HepG2 (cell line): ENCODE measurements around the gene C16orf82. TPM values are rescaled to one million over a fixed set of nuclear protein-coding genes. Genes with fewer than 3 reads are reported as not detected.

ENCODE experiments used
- ATAC-seq: fragments of 200-7000 bp; cut with Tn5 transposase; 3 replicates; pipeline ENCODE4 v1.9.1; 2020; ENCODE audit warnings: mild to moderate bottlenecking, moderate library complexity
- BruUV-seq: library from RNA; stranded (reverse); fragments of 400-500 nt; replicated peaks from 2 replicates; lab custom pipeline; 2021; lab: Mats Ljungman, UMichigan
- CTCF ChIA-PET: fragments of 300-600 bp; formaldehyde crosslinking; extraction: SDS; loops from one replicate; lab custom pipeline; 2021; ENCODE audit warnings: low total read pairs, inconsistent platforms, low intra/inter-chr PET ratio; lab: Yijun Ruan, JAX
- POLR2A ChIA-PET: fragments of 350-600 bp; sonication (Branson Sonifier 250); formaldehyde crosslinking; loops from one replicate; lab custom pipeline; 2020; ENCODE audit warnings: antibody characterized with exemption, inconsistent platforms; lab: Yijun Ruan, JAX
- DNase-seq: peaks from one replicate; pipeline ENCODE4 v3.0.0-alpha.2; 2015; ENCODE audit warnings: low spot score
- FAIRE-seq: peaks from 3 replicates; lab custom pipeline; 2011; peaks lifted over from hg19 to GRCh38; lab: Jason Lieb, UNC
- H2AFZ ChIP-seq: one replicate; pipeline ENCODE4 v1.6.1; 2011; ENCODE audit warnings: low read length, inconsistent platforms
- H3K27ac ChIP-seq: fragments of 300-600 bp; 3 replicates; pipeline ENCODE4 v1.8.0; 2011; ENCODE audit warnings: mixed run types, mild to moderate bottlenecking, mixed read lengths, low read length, inconsistent platforms; ENCODE audit not compliant: insufficient read depth; ENCODE audit errors: extremely low read length
- H3K27me3 ChIP-seq, 2 experiments: fragments of 200-600 bp in 1 of 2; 2 replicates in 1 of 2; 3 replicates in 1 of 2; pipeline versions ENCODE4 v1.6.0 to v1.8.0; 2011; ENCODE audit warnings: low read length in 2 of 2, mild to moderate bottlenecking in 2 of 2, moderate library complexity in 2 of 2, inconsistent platforms in 1 of 2; ENCODE audit not compliant: insufficient read depth in 2 of 2, control insufficient read depth in 1 of 2
- H3K36me3 ChIP-seq, 2 experiments: fragments of 200-600 bp in 1 of 2; replicated peaks in 1 of 2; 2 replicates in 1 of 2; 3 replicates in 1 of 2; pipeline versions ENCODE4 v1.5.1 to v1.8.0; 2011; ENCODE audit warnings: low read length in 2 of 2, inconsistent platforms in 1 of 2; ENCODE audit not compliant: insufficient read depth in 2 of 2, control insufficient read depth in 1 of 2
- H3K4me1 ChIP-seq: 2 replicates; pipeline ENCODE4 v1.5.1; 2012; ENCODE audit warnings: low read length, inconsistent platforms; ENCODE audit not compliant: insufficient read depth
- H3K4me2 ChIP-seq: 2 replicates; pipeline ENCODE4 v1.6.0; 2011; ENCODE audit warnings: low read depth, low read length, inconsistent platforms
- H3K4me3 ChIP-seq, 3 experiments: fragments of 200-600 bp in 1 of 3; sonication (generic), shearing (Covaris generic) in 1 of 3; replicated peaks in 1 of 3; 2 replicates each; pipeline ENCODE4 v1.5.1; 2011 to 2016; ENCODE audit warnings: low read length in 3 of 3, inconsistent platforms in 2 of 3, low read depth in 2 of 3, mild to moderate bottlenecking in 2 of 3, control low read depth in 1 of 3, mixed read lengths in 1 of 3; ENCODE audit not compliant: insufficient read depth in 1 of 3
- H3K79me2 ChIP-seq: one replicate; pipeline ENCODE4 v1.6.1; 2011; ENCODE audit warnings: low read length, inconsistent platforms; ENCODE audit not compliant: insufficient read depth
- H3K9ac ChIP-seq: 2 replicates; pipeline ENCODE4 v1.6.0; 2011; ENCODE audit warnings: mild to moderate bottlenecking, low read depth, low read length, inconsistent platforms; ENCODE audit not compliant: insufficient read depth
- H3K9me3 ChIP-seq: 2 replicates; pipeline ENCODE4 v1.5.1; 2012; ENCODE audit warnings: mild to moderate bottlenecking, low read length
- H4K20me1 ChIP-seq: 2 replicates; pipeline ENCODE4 v1.6.0; 2011; ENCODE audit warnings: inconsistent platforms, mild to moderate bottlenecking, low read length, moderate library complexity; ENCODE audit not compliant: insufficient read depth
- CBX1 ChIP-seq: IDR thresholded peaks from one replicate; pipeline ENCODE4 v1.6.1; 2016; ENCODE audit warnings: antibody characterized with exemption, low read depth
- KLF6 ChIP-seq: IDR thresholded peaks from 2 replicates; pipeline ENCODE4 v1.8.0; 2016; ENCODE audit warnings: missing biosample characterization, missing genetic modification reagents
- RCOR2 ChIP-seq: IDR thresholded peaks from 2 replicates; pipeline ENCODE4 v1.6.1; 2016; ENCODE audit warnings: missing biosample characterization, missing genetic modification reagents
- ZNF251 ChIP-seq: sonication (generic); formaldehyde crosslinking; IDR thresholded peaks from 2 replicates; pipeline ENCODE4 v1.9.0; 2021; ENCODE audit warnings: mild to moderate bottlenecking, missing genetic modification reagents
- ZNF337 ChIP-seq: sonication (generic); formaldehyde crosslinking; IDR thresholded peaks from 2 replicates; pipeline ENCODE4 v1.5.1; 2020; ENCODE audit warnings: missing genetic modification reagents, low read depth, mild to moderate bottlenecking, borderline replicate concordance
- ZNF33B ChIP-seq: sonication (generic); formaldehyde crosslinking; IDR thresholded peaks from 2 replicates; pipeline ENCODE4 v1.5.1; 2020; ENCODE audit warnings: mild to moderate bottlenecking, missing genetic modification reagents
- WGBS: methylation state at CpG from one replicate; pipeline ENCODE4 v1.1.6; 2017; ENCODE audit warnings: low lambda C conversion rate; 5-methylcytosine and 5-hydroxymethylcytosine counted together
- in situ Hi-C: cut with HindIII; loops from 2 replicates; pipeline ENCODE4 v1.10.0; 2017; ENCODE audit warnings: low pct_unique_long_range_greater_than_20kb; ENCODE audit not compliant: extremely low pct_ligation_motif_present
- intact Hi-C: fragments of 100-400 bp; cut with micrococcal nuclease; formaldehyde crosslinking; loops from one replicate; pipeline ENCODE4 v1.10.0; 2022; ENCODE audit not compliant: unreplicated experiment
- polyA plus RNA-seq, 8 experiments: library from polyadenylated mRNA; depleted of rRNA in 3 of 8; stranded (reverse) in 7 of 8; unstranded in 1 of 8; fragments of >200 nt; fragmentation: Illumina TruSeq in 4 of 8; extraction: Trizol in 4 of 8; gene quantifications; 2 replicates each; pipeline versions ENCODE4 v1.2.1 to v1.2.3, GENCODE V29; 2011 to 2016; ENCODE audit warnings: low read depth in 4 of 8, missing spikeins in 1 of 8, mixed read lengths in 1 of 8; ENCODE audit not compliant: insufficient read depth in 1 of 8
- total RNA-seq, 5 experiments: library from RNA; depleted of rRNA; stranded (reverse); fragments of >200 nt; fragmentation: Illumina TruSeq; extraction: Trizol; gene quantifications; 2 replicates each; pipeline ENCODE4 v1.2.3, GENCODE V29; 2016; ENCODE audit warnings: low read depth in 1 of 5
- TF ChIP-seq, protein P1 (sequence below): sonication (generic); formaldehyde crosslinking; IDR thresholded peaks from 2 replicates; pipeline ENCODE4 v1.4.0; 2020; ENCODE audit warnings: missing genetic modification reagents
- TF ChIP-seq, protein P2 (sequence below): sonication (generic); formaldehyde crosslinking; IDR thresholded peaks from 2 replicates; pipeline ENCODE4 v1.8.1; 2023; ENCODE audit warnings: mild to moderate bottlenecking, inconsistent platforms, moderate library complexity, missing genetic modification reagents, borderline replicate concordance

C16orf82 gene
- total and polyA plus RNA-seq, 2 of the 13 experiments (the other 11 are each of a cell fraction or from before 2014, with no cell fraction given), result not detected

DNA sequence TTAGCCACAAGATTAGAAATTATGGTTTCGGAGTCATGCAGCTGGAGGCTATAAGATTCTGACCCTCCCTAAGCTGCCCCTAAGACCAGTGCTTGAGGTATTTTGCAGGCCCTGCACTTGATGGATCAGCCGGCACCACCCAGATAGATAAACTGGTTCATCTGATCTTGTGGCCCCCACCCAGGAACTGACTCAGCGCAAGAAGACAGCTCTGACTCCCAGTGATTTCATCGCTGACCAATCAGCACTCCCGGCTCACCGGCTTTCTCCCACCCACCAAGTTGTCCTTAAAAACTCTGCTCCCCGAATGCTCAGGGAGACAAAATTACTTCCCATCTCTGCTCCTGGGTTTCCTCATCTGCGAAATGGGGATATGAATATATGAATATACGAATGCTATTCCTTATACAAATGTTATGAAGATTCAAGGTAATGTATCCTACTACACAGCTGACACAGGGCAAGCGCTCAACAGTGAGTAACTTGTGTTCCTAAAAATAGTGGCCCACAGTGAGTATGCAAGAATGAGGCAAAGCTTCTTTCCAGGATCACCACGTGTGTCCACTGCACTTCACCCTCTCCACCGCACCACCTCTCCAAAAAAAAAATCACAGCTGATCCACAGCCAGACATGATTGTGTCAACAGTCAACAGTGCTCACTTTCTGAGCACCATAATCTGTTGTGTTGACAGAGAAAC lies 33.3 kb upstream of the C16orf82 start:
- Histone ChIP-seq H2AFZ (no peak overlapping the region), H3K9me3 (no peaks in the 10 kb centered on the region), H3K9ac (no peak overlapping the region), H3K79me2 (no peaks in the 10 kb centered on the region), H3K4me2 (no peak overlapping the region), H3K36me3 (no peaks in the 10 kb centered on the region), H3K27ac (no peak overlapping the region), H3K27me3 (peaks cover 0 to 17% of the 10 kb centered on the region in 2 experiments; a peak in 2 of 5 replicates), H4K20me1 (no peaks in the 10 kb centered on the region), H3K4me1 (no peaks in the 10 kb centered on the region), H3K4me3 (no peak overlapping the region)
- in situ Hi-C loops (no loop called here), intact Hi-C loops (no loop called here)
- POLR2A ChIA-PET, result no interaction called here
- FAIRE-seq (no peak), ATAC-seq (no peak), DNase-seq (no peak)
- TF ChIP-seq KLF6 (CRISPR knock-in tag) (no peak), ZNF251 (no peak), ZNF33B (CRISPR knock-in tag) (no peak), RCOR2 (CRISPR knock-in tag) (no peak), ZNF337 (CRISPR knock-in tag) (no peak), CBX1 (no peak)
- TF ChIP-seq, protein P1, sequence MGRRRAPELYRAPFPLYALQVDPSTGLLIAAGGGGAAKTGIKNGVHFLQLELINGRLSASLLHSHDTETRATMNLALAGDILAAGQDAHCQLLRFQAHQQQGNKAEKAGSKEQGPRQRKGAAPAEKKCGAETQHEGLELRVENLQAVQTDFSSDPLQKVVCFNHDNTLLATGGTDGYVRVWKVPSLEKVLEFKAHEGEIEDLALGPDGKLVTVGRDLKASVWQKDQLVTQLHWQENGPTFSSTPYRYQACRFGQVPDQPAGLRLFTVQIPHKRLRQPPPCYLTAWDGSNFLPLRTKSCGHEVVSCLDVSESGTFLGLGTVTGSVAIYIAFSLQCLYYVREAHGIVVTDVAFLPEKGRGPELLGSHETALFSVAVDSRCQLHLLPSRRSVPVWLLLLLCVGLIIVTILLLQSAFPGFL (CRISPR knock-in tag), result no peak
- TF ChIP-seq, protein P2, sequence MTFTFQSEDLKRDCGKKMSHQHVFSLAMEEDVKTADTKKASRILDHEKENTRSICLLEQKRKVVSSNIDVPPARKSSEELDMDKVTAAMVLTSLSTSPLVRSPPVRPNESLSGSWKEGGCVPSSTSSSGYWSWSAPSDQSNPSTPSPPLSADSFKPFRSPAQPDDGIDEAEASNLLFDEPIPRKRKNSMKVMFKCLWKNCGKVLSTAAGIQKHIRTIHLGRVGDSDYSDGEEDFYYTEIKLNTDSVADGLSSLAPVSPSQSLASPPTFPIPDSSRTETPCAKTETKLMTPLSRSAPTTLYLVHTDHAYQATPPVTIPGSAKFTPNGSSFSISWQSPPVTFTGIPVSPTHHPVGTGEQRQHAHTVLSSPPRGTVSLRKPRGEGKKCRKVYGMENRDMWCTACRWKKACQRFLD (CRISPR knock-in tag), result no peak
- CTCF ChIA-PET, result no interaction called here
- 32% methylated on average over 12 of the region's 12 CpGs for WGBS
- no TSS peak for BruUV-seq
